Aorta (tissue), 4 donors: ENCODE results near the gene GOLGA6L10. TPM values are rescaled to one million over a fixed set of nuclear protein-coding genes. Genes with fewer than 3 reads are reported as not detected.

Source experiments
- polyA plus RNA-seq, 2 donors: library from polyadenylated mRNA; stranded (reverse); fragments of 200-250 nt; gene quantifications; one replicate each; pipeline ENCODE4 v1.2.3, GENCODE V29; 2013
- total RNA-seq, 2 donors: library from RNA; stranded (reverse); fragmentation: NEBNext Ultra II Directional; extraction: Animal tissue kit (Norgen Biotek cat#: 25700); gene quantifications; one replicate each; pipeline ENCODE4 v1.2.1, GENCODE V29; 2021
- donor health status: healthy with polysubstance abuse.
- donor health status: Bipolar disorder and iron deficiency.
- donor health status: DM: no; HTN: no; CAD: no.
- donor health status: DM: yes; HTN: yes; CAD: no.

The GOLGA6L10 gene
- total and polyA plus RNA-seq, 4 donors = 0.23 to 2.8 (median 1.5) TPM

Other genes starting within 250 kb of the GOLGA6L10 start
- 10 to 100 TPM; 14.7 to 15.1 TPM for gene EFL1, start 86.7 kb downstream of the GOLGA6L10 start, total RNA-seq
- 1 to 10 TPM; 5.5 to 6.0 TPM for gene EFL1, start 86.7 kb downstream of the GOLGA6L10 start, polyA plus RNA-seq
- gene SAXO2, start 86.7 kb downstream of the GOLGA6L10 start, total RNA-seq = 1 to 10 TPM; 1.9 to 5.1 TPM
- gene SAXO2, start 86.7 kb downstream of the GOLGA6L10 start, polyA plus RNA-seq = 1 to 10 TPM in 1 of 2 donors, not detected in 1; 2.5 TPM
- gene GOLGA6L9, start 80.3 kb upstream of the GOLGA6L10 start, total RNA-seq = 1 to 10 TPM; 1.6 to 4.7 TPM
- 1 to 10 TPM; 2.9 to 3.3 TPM for gene GOLGA6L9, start 80.3 kb upstream of the GOLGA6L10 start, polyA plus RNA-seq
- 1,000 to 10,000 TPM; 1,022 to 1,110 TPM for gene RPS17, start 191.0 kb upstream of the GOLGA6L10 start, total RNA-seq
- 1,000 to 10,000 TPM; 4,105 to 7,043 TPM for gene RPS17, start 191.0 kb upstream of the GOLGA6L10 start, polyA plus RNA-seq